IPS-NIHi7 (cell line): ENCODE results near the gene CARMIL1.
A peak's percentile ranks its signal among the peaks of the same experiment; 100 is the strongest.

Source experiments
- DNase-seq: peaks from one replicate; pipeline ENCODE4 v3.0.0; 2012; ENCODE audit warnings: mixed read lengths; ENCODE audit errors: extremely low spot score

Gene CARMIL1

GRCh38 chr6:25614052-25614451 is 334.9 kb downstream of the CARMIL1 start:
- no peak for DNase-seq

- DNase-seq: no peak
Observed at GRCh38 chr6:25615471-25615870, 336.3 kb downstream of the CARMIL1 start.

GRCh38 chr6:25617997-25618396 is 338.8 kb downstream of the CARMIL1 start:
- no peak for DNase-seq

DNA sequence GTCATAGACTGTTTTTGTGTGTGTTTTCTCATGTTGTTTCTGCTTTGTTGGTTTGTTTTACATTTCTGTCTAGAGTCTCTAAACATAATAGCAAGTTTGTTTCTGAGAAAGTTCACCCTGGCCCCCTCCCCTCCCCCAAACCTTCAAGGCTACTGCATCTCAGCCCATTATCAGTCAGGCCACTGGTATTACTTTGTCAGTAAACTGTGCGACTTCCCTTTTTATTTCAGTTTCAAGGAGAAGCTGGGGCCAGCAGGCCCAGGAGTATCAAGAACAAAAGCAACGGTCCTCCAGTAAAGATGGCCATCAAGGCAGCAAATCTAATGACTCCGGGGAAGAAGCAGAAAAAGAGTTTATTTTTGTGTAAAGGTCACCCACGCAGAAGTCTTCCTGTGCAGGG is 340.0 kb downstream of the CARMIL1 start:
- no peak for DNase-seq

GRCh38 chr6:25620391-25620790 is 341.2 kb downstream of the CARMIL1 start:
- no peak for DNase-seq

- no peak for DNase-seq
Observed at GRCh38 chr6:25623065-25623464, 343.9 kb downstream of the CARMIL1 start.

GRCh38 chr6:25623879-25624278 is 344.7 kb downstream of the CARMIL1 start:
- no peak for DNase-seq

DNA sequence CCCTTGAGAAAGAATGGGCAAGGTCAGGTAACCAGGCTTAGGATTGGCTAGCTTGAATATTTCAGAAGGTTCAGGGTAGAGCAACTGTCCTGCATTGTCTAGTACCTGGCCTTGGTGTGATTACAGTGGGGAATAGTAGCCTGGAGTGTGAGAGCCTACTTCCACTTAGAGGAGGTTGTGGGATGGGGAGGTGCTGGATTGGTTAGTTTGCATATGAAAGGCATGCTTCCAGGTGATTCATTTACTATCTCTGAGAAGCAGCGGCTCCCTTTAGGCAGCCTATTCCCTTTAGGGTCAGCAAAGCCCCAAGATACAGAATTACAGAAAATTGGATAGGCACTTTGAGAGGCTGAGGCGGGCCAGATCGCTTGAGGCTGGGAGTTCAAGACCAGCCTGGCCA is 347.8 kb downstream of the CARMIL1 start:
- peak; percentile 79 for DNase-seq

DNA sequence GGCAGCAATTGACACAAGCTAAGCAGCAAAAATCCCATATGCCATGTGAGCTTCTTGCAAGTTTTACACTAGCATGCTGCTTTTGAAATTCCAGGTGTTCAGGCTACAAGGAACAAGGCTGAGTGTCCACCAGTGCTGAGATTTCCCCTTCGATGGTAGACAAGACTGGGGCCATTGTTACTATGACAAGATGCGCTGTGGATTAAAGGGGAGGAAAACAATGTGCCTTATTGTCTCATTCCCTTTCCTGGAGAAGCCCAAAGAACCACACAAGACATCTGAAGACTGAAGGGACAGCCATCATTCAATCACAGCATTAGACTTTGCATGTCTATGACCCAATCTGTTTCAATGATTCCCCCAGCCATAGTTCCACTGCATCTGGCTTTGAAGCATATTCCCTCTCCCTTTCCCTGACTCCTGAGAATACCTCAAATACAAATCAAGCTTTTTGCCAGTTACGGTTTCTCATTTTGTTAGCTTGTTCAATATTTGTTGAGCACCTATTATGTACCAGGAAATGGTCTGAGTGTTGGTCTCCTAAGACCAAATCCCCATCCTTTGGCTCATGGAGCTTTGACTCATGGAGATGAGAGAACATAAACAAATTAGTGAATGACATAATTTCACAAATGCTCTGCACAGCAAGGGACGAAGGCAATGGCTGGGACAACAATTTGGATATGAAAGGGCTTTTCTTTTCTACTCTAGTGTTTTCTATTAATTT is 349.5 kb downstream of the CARMIL1 start:
- no peak for DNase-seq

GRCh38 chr6:25629198-25629576 is 350.0 kb downstream of the CARMIL1 start:
- DNase-seq: no peak

GRCh38 chr6:25630508-25631278 is 351.5 kb downstream of the CARMIL1 start:
- DNase-seq: no peak

GRCh38 chr6:25635886-25636317 is 356.7 kb downstream of the CARMIL1 start:
- peak; percentile 16 for DNase-seq

- no peak for DNase-seq
Observed at GRCh38 chr6:25637211-25637610, 358.0 kb downstream of the CARMIL1 start.

DNA sequence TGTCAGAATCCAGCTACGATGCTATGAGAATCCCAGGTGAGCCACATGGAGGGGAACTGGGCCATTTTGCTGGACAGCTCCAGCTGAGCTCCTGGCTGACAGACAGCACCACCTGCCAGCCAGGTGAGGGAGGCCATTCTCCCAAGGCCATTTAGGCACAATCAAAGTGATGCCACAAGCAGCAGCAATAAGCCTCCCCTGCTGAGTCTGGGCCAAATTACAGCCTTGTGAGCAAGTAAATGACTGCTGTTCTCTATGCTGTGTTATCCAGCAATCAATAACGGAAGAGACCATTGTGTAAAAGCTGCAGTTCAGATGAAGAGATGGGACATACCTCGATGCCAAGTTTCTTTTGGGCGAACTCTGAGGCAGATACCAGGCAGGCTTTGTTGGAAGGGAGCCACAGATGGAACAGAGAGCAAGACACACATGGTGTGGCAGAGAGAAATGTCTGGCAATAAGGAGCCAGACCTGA is 358.8 kb downstream of the CARMIL1 start:
- peak; percentile 77 for DNase-seq

DNA sequence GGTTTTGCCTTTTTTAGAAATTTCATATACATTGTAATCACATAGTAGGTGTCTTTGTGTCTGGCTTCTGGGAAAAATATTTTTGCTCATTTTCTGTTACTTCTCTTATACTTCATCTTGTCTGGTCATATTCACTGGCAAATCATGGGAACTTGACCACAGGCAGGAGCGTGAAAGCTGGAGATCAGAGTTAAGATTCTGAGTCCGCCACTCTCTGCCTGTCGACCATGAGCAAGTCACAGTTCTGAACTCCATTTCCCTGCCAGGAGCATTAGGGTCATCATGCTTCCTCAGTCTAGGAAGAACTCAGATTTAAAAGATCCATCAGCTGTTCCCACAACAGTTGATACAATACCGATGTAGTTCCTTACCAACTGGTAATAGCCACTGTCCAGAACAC is 360.5 kb downstream of the CARMIL1 start:
- no peak for DNase-seq

DNA sequence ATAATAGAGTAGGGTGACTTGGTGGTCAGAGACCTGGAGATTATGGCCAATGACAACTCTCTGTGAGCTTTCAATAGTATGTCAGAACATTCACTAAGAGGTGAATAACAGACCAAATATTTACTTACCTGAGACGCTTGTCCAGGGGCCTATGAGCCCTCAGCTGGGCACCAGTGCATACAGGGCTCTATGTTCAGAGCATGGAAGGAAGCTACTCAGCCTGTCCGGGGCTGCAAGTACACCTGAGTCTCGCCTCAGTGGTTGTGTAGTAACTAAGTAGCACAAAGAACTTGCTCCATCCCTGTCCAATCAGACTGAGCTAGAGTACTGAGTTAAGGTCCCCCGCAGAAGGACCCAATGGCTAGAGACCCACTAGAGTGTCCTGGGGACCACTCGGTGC is 361.3 kb downstream of the CARMIL1 start:
- DNase-seq: no peak

- DNase-seq: no peak
Observed at GRCh38 chr6:25640891-25641290, 361.7 kb downstream of the CARMIL1 start.

DNA sequence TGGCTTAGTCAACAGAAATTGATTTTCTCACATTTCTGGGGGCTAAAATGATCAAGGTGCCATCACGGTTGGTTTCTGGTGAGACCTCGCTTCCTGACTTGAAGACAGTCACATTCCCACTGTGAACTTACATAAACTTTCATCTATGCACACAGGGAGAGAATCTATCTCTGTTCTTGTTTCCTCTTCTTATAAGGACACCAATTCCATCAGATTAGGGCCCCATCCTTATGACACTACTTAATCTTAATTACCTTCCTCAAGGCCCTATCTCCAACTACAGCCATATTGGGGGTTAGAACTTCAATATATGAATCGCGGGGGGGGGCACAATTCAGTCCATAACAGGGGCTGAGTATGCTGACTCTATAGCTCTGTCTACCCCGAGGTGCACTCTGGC is 362.2 kb downstream of the CARMIL1 start:
- DNase-seq: no peak

GRCh38 chr6:25641940-25642666 is 362.9 kb downstream of the CARMIL1 start:
- DNase-seq: no peak

DNA sequence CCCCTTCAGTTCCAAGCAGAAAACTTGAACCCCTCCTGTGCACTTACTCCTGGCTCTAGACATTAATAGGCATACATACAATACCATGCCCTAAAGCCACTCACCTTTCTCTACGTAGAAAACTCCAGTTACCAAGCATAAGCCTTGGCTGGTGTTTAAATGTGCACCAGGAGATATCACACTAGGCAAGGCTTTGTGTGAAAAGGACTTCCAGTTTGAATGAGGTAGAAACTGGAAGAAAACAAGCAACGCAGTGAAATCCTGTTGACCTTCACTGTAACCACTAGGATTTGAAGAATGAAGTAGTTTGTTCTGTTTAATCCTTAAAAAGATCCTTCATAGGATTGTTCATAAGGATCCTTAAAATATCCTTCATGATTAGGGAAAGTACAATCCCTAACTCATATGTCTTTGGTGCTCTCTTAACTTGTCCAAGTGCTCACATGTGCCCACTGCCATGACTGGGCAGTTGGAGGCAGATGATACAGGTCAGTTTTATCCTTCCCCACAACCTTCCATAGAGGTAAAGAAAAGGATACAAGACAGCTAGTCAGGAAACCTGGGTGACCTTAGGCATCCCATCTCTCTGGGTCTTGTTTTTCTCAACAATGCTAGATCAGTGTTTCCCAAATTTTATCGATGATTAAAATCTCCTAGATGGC is 363.6 kb downstream of the CARMIL1 start:
- DNase-seq: no peak

- no peak for DNase-seq
Observed at GRCh38 chr6:25645916-25646315, 366.7 kb downstream of the CARMIL1 start.

DNA sequence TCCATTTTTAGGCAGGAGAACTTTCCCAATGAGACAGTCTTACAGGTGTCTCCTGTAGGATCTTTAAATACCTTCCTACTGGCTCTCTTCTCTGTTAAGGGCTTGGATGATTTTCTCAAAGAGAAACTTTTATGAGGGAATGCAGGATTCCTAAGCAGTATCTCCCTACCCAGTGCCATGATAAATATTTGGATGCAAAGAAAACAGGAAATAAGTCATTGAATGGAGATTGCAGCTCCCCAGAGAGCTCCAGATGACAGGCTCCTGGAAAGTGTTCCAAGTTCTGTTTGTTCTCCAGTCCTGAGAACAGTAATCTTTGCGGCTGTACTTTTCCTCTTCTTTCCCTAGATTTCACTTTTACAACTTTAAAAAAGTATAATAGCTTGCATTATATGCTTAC is 370.4 kb downstream of the CARMIL1 start:
- DNase-seq: no peak
